Left ventricle myocardium inferior (tissue), 1 donor: ENCODE data around the gene PLIN4. TPM values are rescaled to one million over a fixed set of nuclear protein-coding genes. Genes with fewer than 3 reads are reported as not detected.

Source experiments
- DNase-seq: peaks from one replicate; pipeline ENCODE4 v3.0.0-alpha.2; 2020
- H3K27ac ChIP-seq: fragments of 200-600 bp; replicated peaks from 2 replicates; pipeline ENCODE4 v1.8.0; 2021
- H3K27me3 ChIP-seq: fragments of 200-600 bp; 2 replicates; pipeline ENCODE4 v1.8.0; 2021; ENCODE audit warnings: low read depth
- H3K36me3 ChIP-seq: fragments of 200-600 bp; 2 replicates; pipeline ENCODE4 v1.8.0; 2021
- H3K4me1 ChIP-seq: fragments of 200-600 bp; 2 replicates; pipeline ENCODE4 v1.8.0; 2021
- H3K4me3 ChIP-seq: fragments of 200-600 bp; 2 replicates; pipeline ENCODE4 v1.8.0; 2021; ENCODE audit warnings: mild to moderate bottlenecking, moderate library complexity
- H3K9me3 ChIP-seq: fragments of 200-600 bp; replicated peaks from 2 replicates; pipeline ENCODE4 v1.8.0; 2021
- intact Hi-C: fragments of 100-400 bp; cut with micrococcal nuclease; formaldehyde crosslinking; loops from one replicate; pipeline ENCODE4 v1.11.0; 2022
- total RNA-seq: library from RNA; stranded (reverse); fragmentation: NEBNext Ultra II Directional; extraction: Animal tissue kit (Norgen Biotek cat#: 25700); gene quantifications from one replicate; pipeline ENCODE4 v1.2.1, GENCODE V29; 2021
- TF ChIP-seq, protein P1 (sequence below): fragments of 200-600 bp; IDR thresholded peaks from 2 replicates; pipeline ENCODE4 v1.8.0; 2021; ENCODE audit warnings: antibody characterized with exemption, mild to moderate bottlenecking, borderline replicate concordance
- donor health status: DM: no; HTN: yes; CAD: no; lungs with severe emphysema.

Gene PLIN4
- total RNA-seq, 1 donor from 2014 or later = 162 TPM

- TF ChIP-seq, protein P1, sequence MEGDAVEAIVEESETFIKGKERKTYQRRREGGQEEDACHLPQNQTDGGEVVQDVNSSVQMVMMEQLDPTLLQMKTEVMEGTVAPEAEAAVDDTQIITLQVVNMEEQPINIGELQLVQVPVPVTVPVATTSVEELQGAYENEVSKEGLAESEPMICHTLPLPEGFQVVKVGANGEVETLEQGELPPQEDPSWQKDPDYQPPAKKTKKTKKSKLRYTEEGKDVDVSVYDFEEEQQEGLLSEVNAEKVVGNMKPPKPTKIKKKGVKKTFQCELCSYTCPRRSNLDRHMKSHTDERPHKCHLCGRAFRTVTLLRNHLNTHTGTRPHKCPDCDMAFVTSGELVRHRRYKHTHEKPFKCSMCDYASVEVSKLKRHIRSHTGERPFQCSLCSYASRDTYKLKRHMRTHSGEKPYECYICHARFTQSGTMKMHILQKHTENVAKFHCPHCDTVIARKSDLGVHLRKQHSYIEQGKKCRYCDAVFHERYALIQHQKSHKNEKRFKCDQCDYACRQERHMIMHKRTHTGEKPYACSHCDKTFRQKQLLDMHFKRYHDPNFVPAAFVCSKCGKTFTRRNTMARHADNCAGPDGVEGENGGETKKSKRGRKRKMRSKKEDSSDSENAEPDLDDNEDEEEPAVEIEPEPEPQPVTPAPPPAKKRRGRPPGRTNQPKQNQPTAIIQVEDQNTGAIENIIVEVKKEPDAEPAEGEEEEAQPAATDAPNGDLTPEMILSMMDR = no peak
- H3K36me3 ChIP-seq = peaks cover 90% of the 10 kb centered on the region
- no peak overlapping the region for H3K4me3 ChIP-seq
- H3K27ac ChIP-seq = no peak overlapping the region
- no peaks in the 10 kb centered on the region for H3K4me1 ChIP-seq
- no peaks in the 10 kb centered on the region for H3K27me3 ChIP-seq
- intact Hi-C loops = no loop called here
- H3K9me3 ChIP-seq = no peaks in the 10 kb centered on the region
- no peak for DNase-seq
Observed at GRCh38 chr19:4497770-4498389, 20.4 kb downstream of the PLIN4 start.

DNA sequence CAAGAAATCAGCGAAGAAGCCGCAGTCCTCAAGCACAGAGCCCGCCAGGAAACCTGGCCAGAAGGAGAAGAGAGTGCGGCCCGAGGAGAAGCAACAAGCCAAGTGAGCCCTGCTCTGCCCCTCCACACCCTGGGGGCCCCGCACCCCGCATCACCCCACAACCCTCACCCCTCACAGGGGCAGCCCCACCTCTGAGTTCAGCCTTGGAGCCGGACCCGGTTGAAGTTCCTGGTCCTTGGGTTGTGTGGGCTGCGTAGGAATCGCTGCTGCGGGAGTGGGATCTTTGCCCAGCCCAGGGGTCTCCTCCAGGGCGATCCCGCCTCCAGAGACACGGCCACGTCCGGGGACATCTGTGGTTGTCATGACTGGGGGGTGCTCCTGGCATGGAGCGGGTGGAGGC lies 22.0 kb downstream of the PLIN4 start:
- Histone ChIP-seq H3K9me3 (no peaks in the 10 kb centered on the region), H3K36me3 (peaks cover 84% of the 10 kb centered on the region), H3K4me1 (no peaks in the 10 kb centered on the region), H3K27me3 (no peaks in the 10 kb centered on the region), H3K4me3 (no peak overlapping the region), H3K27ac (no peak overlapping the region)
- intact Hi-C loops = no loop called here
- TF ChIP-seq, protein P1 = no peak
- no peak for DNase-seq

- DNase-seq = no peak
- TF ChIP-seq, protein P1 = no peak
- Histone ChIP-seq H3K27ac (no peak overlapping the region), H3K4me3 (no peak overlapping the region), H3K36me3 (peaks cover 82% of the 10 kb centered on the region), H3K4me1 (no peaks in the 10 kb centered on the region), H3K27me3 (no peaks in the 10 kb centered on the region), H3K9me3 (no peaks in the 10 kb centered on the region)
- intact Hi-C loops = no loop called here
Observed at GRCh38 chr19:4495471-4495870, 22.8 kb downstream of the PLIN4 start.

DNA sequence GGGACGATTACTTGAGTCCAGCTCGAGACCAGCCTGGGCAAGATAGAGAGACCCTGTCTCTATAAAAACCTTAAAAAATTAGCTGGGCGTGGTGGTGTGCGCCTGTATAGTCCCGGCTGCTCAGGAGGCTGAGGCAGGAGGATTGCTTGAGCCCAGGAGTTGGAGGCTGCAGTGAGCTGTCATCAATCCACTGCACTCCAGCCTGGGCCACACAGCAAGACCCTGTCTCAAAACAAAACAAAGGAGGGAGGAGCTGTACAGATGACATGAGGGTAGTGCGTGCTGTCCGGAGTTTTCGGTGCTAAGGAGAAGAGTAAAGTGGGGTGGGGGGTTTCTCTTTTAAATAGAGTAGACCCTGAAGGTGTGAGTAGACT lies 23.6 kb downstream of the PLIN4 start:
- peaks cover 85% of the 10 kb centered on the region for H3K36me3 ChIP-seq
- H3K27ac ChIP-seq = no peak overlapping the region
- no peak overlapping the region for H3K4me3 ChIP-seq
- TF ChIP-seq, protein P1 = no peak
- H3K9me3 ChIP-seq = no peaks in the 10 kb centered on the region
- no peaks in the 10 kb centered on the region for H3K27me3 ChIP-seq
- no peaks in the 10 kb centered on the region for H3K4me1 ChIP-seq
- no peak for DNase-seq
- intact Hi-C loops = no loop called here

GRCh38 chr19:4493929-4494690 lies 24.2 kb downstream of the PLIN4 start:
- Histone ChIP-seq H3K4me3 (no peak overlapping the region), H3K27ac (no peak overlapping the region), H3K9me3 (no peaks in the 10 kb centered on the region), H3K36me3 (peaks cover 87% of the 10 kb centered on the region), H3K27me3 (no peaks in the 10 kb centered on the region), H3K4me1 (no peaks in the 10 kb centered on the region)
- DNase-seq = no peak
- intact Hi-C loops = no loop called here
- TF ChIP-seq, protein P1 = no peak
